Right lobe of liver (tissue), 4 donors: Measurements from ENCODE around the gene CD200R1L.

ENCODE experiments used
- CTCF ChIP-seq, 4 donors: fragments of 200-600 bp in 3 of 4; fragments of 450-650 bp in 1 of 4; IDR thresholded peaks; one replicate each; pipeline versions ENCODE4 v1.5.1 to v1.8.0; 2016 to 2022; ENCODE audit warnings: antibody characterized with exemption in 4 of 4, mild to moderate bottlenecking in 2 of 4
- POLR2A ChIP-seq: fragments of 450-650 bp; IDR thresholded peaks from one replicate; pipeline ENCODE4 v1.6.1; 2017; ENCODE audit warnings: antibody characterized with exemption, mild to moderate bottlenecking
- donor health status: DM: no; HTN: no; CAD: no.
- donor health status: DM: no; HTN: no; CAD: no.
- donor health status: DM: no; HTN: yes; CAD: no.

GRCh38 chr3:112829046-112829445, 17.6 kb downstream of the CD200R1L start:
- TF ChIP-seq CTCF (IDR thresholded peaks at IDR 0.05) (no peak), POLR2A (no peak)
